H1 (cell line): ENCODE data around the gene DOK7. TPM values are rescaled to one million over a fixed set of nuclear protein-coding genes. Genes with fewer than 3 reads are reported as not detected.

Source experiments
- CTCF ChIA-PET: fragments of 300-600 bp; sonication (Branson Sonifier 250); formaldehyde crosslinking; loops from one replicate; lab custom pipeline; 2021; ENCODE audit not compliant: partially characterized antibody; lab: Charles Lee
- POLR2A ChIA-PET: fragments of 300-600 bp; sonication (Branson Sonifier 250); formaldehyde crosslinking; loops from one replicate; lab custom pipeline; 2021; ENCODE audit warnings: inconsistent platforms; ENCODE audit not compliant: partially characterized antibody; lab: Charles Lee
- DNase-seq, 2 experiments: peaks; one replicate each; pipeline versions ENCODE4 v3.0.0 to v3.0.0-alpha.2; 2010 to 2022; ENCODE audit warnings: low spot score in 2 of 2, low read depth in 1 of 2, mixed read lengths in 1 of 2
- FAIRE-seq: peaks from 2 replicates; lab custom pipeline; 2011; peaks lifted over from hg19 to GRCh38; lab: Jason Lieb, UNC
- H2AFZ ChIP-seq: 2 replicates; pipeline ENCODE4 v1.8.1; 2012; ENCODE audit warnings: low read length, inconsistent platforms
- H2AK5ac ChIP-seq: 2 replicates; pipeline ENCODE4 v1.6.1; 2013; ENCODE audit warnings: low read depth, low read length
- H2BK120ac ChIP-seq: replicated peaks from 2 replicates; pipeline ENCODE3; 2013; ENCODE audit warnings: low read depth, low read length, inconsistent platforms
- H2BK12ac ChIP-seq: 2 replicates; pipeline ENCODE4 v1.6.1; 2013; ENCODE audit warnings: low read depth, low read length
- H2BK15ac ChIP-seq: 2 replicates; pipeline ENCODE4 v1.6.1; 2013; ENCODE audit warnings: low read length
- H2BK20ac ChIP-seq: 2 replicates; pipeline ENCODE4 v1.6.1; 2013; ENCODE audit warnings: low read length
- H2BK5ac ChIP-seq: 2 replicates; pipeline ENCODE4 v1.6.1; 2013; ENCODE audit warnings: low read depth, low read length
- H3K14ac ChIP-seq: 2 replicates; pipeline ENCODE4 v1.6.1; 2013; ENCODE audit warnings: inconsistent platforms; ENCODE audit not compliant: insufficient read length
- H3K18ac ChIP-seq: 2 replicates; pipeline ENCODE4 v1.6.1; 2013; ENCODE audit warnings: low read length; ENCODE audit errors: extremely low read depth
- H3K23ac ChIP-seq: 2 replicates; pipeline ENCODE4 v1.6.1; 2013; ENCODE audit warnings: inconsistent platforms; ENCODE audit not compliant: insufficient read length
- H3K23me2 ChIP-seq: 2 replicates; pipeline ENCODE4 v1.6.1; 2013; ENCODE audit warnings: low read depth, low read length
- H3K27ac ChIP-seq: 2 replicates; pipeline ENCODE4 v1.6.1; 2011; ENCODE audit warnings: low read depth, low read length, inconsistent platforms
- H3K27me3 ChIP-seq, 4 experiments: replicated peaks in 1 of 4; 1 replicate in 1 of 4; 2 replicates in 3 of 4; pipeline versions ENCODE4 v1.6.1 to v1.8.1; 2011 to 2013; ENCODE audit warnings: low read length in 3 of 4, mild to moderate bottlenecking in 3 of 4, inconsistent platforms in 2 of 4, mixed read lengths in 2 of 4, moderate library complexity in 1 of 4; ENCODE audit not compliant: control insufficient read depth in 3 of 4, insufficient read depth in 3 of 4; ENCODE audit errors: extremely low read depth in 1 of 4
- H3K36me3 ChIP-seq, 4 experiments: 2 replicates each; pipeline versions ENCODE4 v1.6.1 to v1.8.1; 2011 to 2013; ENCODE audit warnings: mild to moderate bottlenecking in 4 of 4, low read length in 3 of 4, moderate library complexity in 2 of 4, control low read depth in 1 of 4, inconsistent platforms in 1 of 4; ENCODE audit not compliant: insufficient read depth in 4 of 4, control insufficient read depth in 2 of 4
- H3K4ac ChIP-seq: replicated peaks from 2 replicates; pipeline ENCODE3; 2013; ENCODE audit warnings: low read length, low read depth, mixed read lengths, inconsistent platforms; ENCODE audit not compliant: insufficient read length
- H3K4me1 ChIP-seq, 4 experiments: replicated peaks in 1 of 4; 1 replicate in 1 of 4; 2 replicates in 3 of 4; pipeline versions ENCODE4 v1.6.1 to v1.8.1; 2011 to 2013; ENCODE audit warnings: low read length in 3 of 4, inconsistent platforms in 2 of 4, mixed read lengths in 1 of 4; ENCODE audit not compliant: insufficient read depth in 4 of 4, control insufficient read depth in 3 of 4
- H3K4me2 ChIP-seq, 2 experiments: 2 replicates each; pipeline versions ENCODE4 v1.6.1 to v1.8.1; 2011 to 2013; ENCODE audit warnings: low read depth in 2 of 2, low read length in 2 of 2, control low read depth in 1 of 2, inconsistent platforms in 1 of 2, mild to moderate bottlenecking in 1 of 2; ENCODE audit not compliant: insufficient read depth in 1 of 2
- H3K4me3 ChIP-seq, 4 experiments: fragments of 200-600, 300-600 bp in 1 of 4; sonication (generic), shearing (Covaris generic), sonication (Bioruptor Twin) in 1 of 4; 2 replicates each; pipeline versions ENCODE4 v1.5.1 to v1.8.1; 2011 to 2016; ENCODE audit warnings: low read length in 4 of 4, low read depth in 3 of 4, control low read depth in 2 of 4, inconsistent platforms in 2 of 4, mild to moderate bottlenecking in 2 of 4, mixed read lengths in 1 of 4, moderate library complexity in 1 of 4; ENCODE audit not compliant: insufficient read depth in 2 of 4; ENCODE audit errors: extremely low read depth in 1 of 4
- H3K56ac ChIP-seq: replicated peaks from 2 replicates; pipeline ENCODE3; 2013; ENCODE audit warnings: low read depth, mild to moderate bottlenecking, mixed read lengths, low read length, inconsistent platforms; ENCODE audit not compliant: insufficient read length
- H3K79me1 ChIP-seq: 2 replicates; pipeline ENCODE4 v1.6.1; 2013; ENCODE audit warnings: low read depth, low read length, control low read depth
- H3K79me2 ChIP-seq, 2 experiments: 2 replicates each; pipeline versions ENCODE4 v1.6.1 to v1.8.1; 2012 to 2013; ENCODE audit warnings: low read length in 2 of 2, mild to moderate bottlenecking in 2 of 2, inconsistent platforms in 1 of 2; ENCODE audit not compliant: insufficient read depth in 2 of 2, control insufficient read depth in 1 of 2
- H3K9ac ChIP-seq, 4 experiments: replicated peaks in 1 of 4; 1 replicate in 1 of 4; 2 replicates in 3 of 4; pipeline versions ENCODE4 v1.6.1 to v1.8.1; 2011 to 2013; ENCODE audit warnings: low read depth in 3 of 4, low read length in 3 of 4, control low read depth in 2 of 4, mild to moderate bottlenecking in 2 of 4, moderate library complexity in 2 of 4, inconsistent platforms in 1 of 4; ENCODE audit errors: extremely low read depth in 1 of 4
- H3K9me3 ChIP-seq, 2 experiments: 2 replicates each; pipeline versions ENCODE4 v1.6.1 to v1.8.1; 2012 to 2013; ENCODE audit warnings: mild to moderate bottlenecking in 2 of 2, moderate library complexity in 2 of 2, control low read depth in 1 of 2, inconsistent platforms in 1 of 2, low read depth in 1 of 2, low read length in 1 of 2, mixed read lengths in 1 of 2; ENCODE audit not compliant: insufficient read depth in 2 of 2
- H4K20me1 ChIP-seq, 2 experiments: replicated peaks in 1 of 2; 2 replicates each; pipeline versions ENCODE3 to v1.8.1; 2011 to 2013; ENCODE audit warnings: inconsistent platforms in 2 of 2, low read length in 2 of 2, mild to moderate bottlenecking in 1 of 2; ENCODE audit not compliant: insufficient read depth in 2 of 2, control insufficient read depth in 1 of 2
- H4K5ac ChIP-seq: 2 replicates; pipeline ENCODE4 v1.6.1; 2013; ENCODE audit warnings: low read length, low read depth, mixed read lengths, inconsistent platforms; ENCODE audit not compliant: insufficient read length
- H4K8ac ChIP-seq: 2 replicates; pipeline ENCODE4 v1.8.0; 2013; ENCODE audit warnings: mild to moderate bottlenecking, moderate library complexity, low read length, inconsistent platforms; ENCODE audit not compliant: insufficient read depth; ENCODE audit errors: extremely low read depth
- H4K91ac ChIP-seq: replicated peaks from 2 replicates; pipeline ENCODE3; 2013; ENCODE audit warnings: low read length, mixed read lengths, inconsistent platforms; ENCODE audit not compliant: insufficient read length
- ATF3 ChIP-seq: IDR thresholded peaks from 2 replicates; pipeline ENCODE4 v1.6.1; 2011; ENCODE audit warnings: low read depth, mild to moderate bottlenecking, low read length; ENCODE audit not compliant: insufficient read depth
- BCL11A ChIP-seq, 2 experiments: IDR thresholded peaks; one replicate each; pipeline ENCODE4 v1.6.1; 2011; ENCODE audit warnings: low read depth in 2 of 2, low read length in 2 of 2, mild to moderate bottlenecking in 2 of 2
- GTF2F1 ChIP-seq: IDR thresholded peaks from 2 replicates; pipeline ENCODE4 v1.6.1; 2012; ENCODE audit warnings: low read depth, low read length, improper control_type of control experiment, borderline replicate concordance
- JUN ChIP-seq: IDR thresholded peaks from 2 replicates; pipeline ENCODE4 v1.6.1; 2011; ENCODE audit warnings: low read depth, mild to moderate bottlenecking, improper control_type of control experiment, low read length
- POU5F1 ChIP-seq: IDR thresholded peaks from 2 replicates; pipeline ENCODE4 v1.6.1; 2011; ENCODE audit warnings: low read depth, mild to moderate bottlenecking, low read length, moderate library complexity
- RAD21 ChIP-seq, 2 experiments: IDR thresholded peaks in 1 of 2; conservative IDR thresholded peaks in 1 of 2; 2 replicates each; pipeline ENCODE4 v1.6.1; 2011; ENCODE audit warnings: low read depth in 2 of 2, low read length in 2 of 2, improper control_type of control experiment in 1 of 2, inconsistent platforms in 1 of 2, mild to moderate bottlenecking in 1 of 2, moderate library complexity in 1 of 2
- RFX5 ChIP-seq: IDR thresholded peaks from 2 replicates; pipeline ENCODE4 v1.6.1; 2011; ENCODE audit warnings: low read depth, low read length, improper control_type of control experiment, borderline replicate concordance
- RNF2 ChIP-seq: fragments of 200-900, 300-1000 bp; sonication (generic); IDR thresholded peaks from 2 replicates; pipeline ENCODE4 v1.7.1; 2016; ENCODE audit warnings: borderline replicate concordance, low read depth, mild to moderate bottlenecking, antibody characterized with exemption, low read length; ENCODE audit not compliant: poor library complexity, severe bottlenecking; ENCODE audit errors: missing control alignments
- RXRA ChIP-seq: IDR thresholded peaks from 2 replicates; pipeline ENCODE4 v1.6.1; 2011; ENCODE audit warnings: low read depth, mild to moderate bottlenecking, low read length, moderate library complexity; ENCODE audit not compliant: insufficient read depth
- SAP30 ChIP-seq: fragments of 300-600 bp; sonication (generic); IDR thresholded peaks from 2 replicates; pipeline ENCODE4 v1.7.1; 2012; ENCODE audit warnings: low read length, moderate library complexity, mild to moderate bottlenecking, inconsistent platforms; ENCODE audit not compliant: insufficient read depth, insufficient replicate concordance
- SP4 ChIP-seq: IDR thresholded peaks from 2 replicates; pipeline ENCODE4 v1.6.1; 2012; ENCODE audit warnings: low read length, inconsistent platforms
- SUZ12 ChIP-seq: fragments of 200-600 bp; sonication (generic); IDR thresholded peaks from 2 replicates; pipeline ENCODE4 v1.6.1; 2012; ENCODE audit warnings: mild to moderate bottlenecking, inconsistent platforms, low read length, moderate library complexity, mixed read lengths
- TCF12 ChIP-seq: IDR thresholded peaks from 2 replicates; pipeline ENCODE4 v1.6.1; 2011; ENCODE audit warnings: low read depth, mild to moderate bottlenecking, low read length
- WGBS, 2 experiments: shearing (Covaris generic) in 1 of 2; methylation state at CpG; one replicate each; pipeline versions ENCODE4 v1.1.6 to v1.1.7; 2013 to 2015; ENCODE audit warnings: low lambda C conversion rate in 2 of 2, mixed read lengths in 2 of 2, inconsistent platforms in 1 of 2, low coverage in 1 of 2, missing lambda C conversion rate in 1 of 2; ENCODE audit not compliant: insufficient replicate concordance in 2 of 2, insufficient coverage in 1 of 2, insufficient read length in 1 of 2; ENCODE audit errors: extremely low coverage in 1 of 2, missing lambda C conversion rate in 1 of 2; 5-methylcytosine and 5-hydroxymethylcytosine counted together
- polyA plus RNA-seq, 7 experiments: library from polyadenylated mRNA; depleted of rRNA in 3 of 7; stranded (reverse) in 5 of 7; unstranded in 2 of 7; fragments of >200 nt in 5 of 7; fragments of 200-250 nt in 2 of 7; gene quantifications; 1 replicate in 5 of 7; 2 replicates in 1 of 7; 4 replicates in 1 of 7; pipeline versions ENCODE4 v1.2.1 to v1.2.3, GENCODE V29; 2011 to 2013; ENCODE audit warnings: missing spikeins in 2 of 7, mixed read lengths in 2 of 7
- total RNA-seq: library from RNA; stranded (reverse); fragmentation: NEBNext Ultra II Directional; extraction: Animal tissue kit (Norgen Biotek cat#: 25700); gene quantifications from 2 replicates; pipeline ENCODE4 v1.2.1, GENCODE V29; 2021

The DOK7 gene
- total and polyA plus RNA-seq, 2 of the 8 experiments (the other 6 are each of a cell fraction or from before 2014, with no cell fraction given): 0.32 TPM; not detected in 1

GRCh38 chr4:3423952-3424351 lies 39.2 kb upstream of the DOK7 start:
- H4K5ac ChIP-seq: no peak overlapping the region
- no peak overlapping the region for H3K23ac ChIP-seq
- H3K4me2 ChIP-seq: no peak overlapping the region
- no peak overlapping the region for H2AFZ ChIP-seq
- ChIA-PET POLR2A (no interaction called here), CTCF (interaction anchor here (1.5 to 1.6 kb wide), 2 partner anchors 14 to 105 kb away, joined by 3 to 5 read pairs; no protein-coding TSS in a partner anchor)
- H3K4me3 ChIP-seq: no peak overlapping the region
- H3K23me2 ChIP-seq: no peaks in the 10 kb centered on the region
- WGBS, 2 experiments: 89% methylated on average over 13 of the region's 13 CpGs; no CpG with 5 or more reads in 1 of the 2 experiments
- H3K27ac ChIP-seq: no peak overlapping the region
- H2AK5ac ChIP-seq: no peak overlapping the region
- no peak overlapping the region for H2BK5ac ChIP-seq
- H3K4ac ChIP-seq: no peak overlapping the region
- no peak overlapping the region for H3K9ac ChIP-seq
- H2BK20ac ChIP-seq: no peak overlapping the region
- H4K20me1 ChIP-seq: peaks cover 0 to 1% of the 10 kb centered on the region in 2 experiments
- H2BK12ac ChIP-seq: no peak overlapping the region
- no peak overlapping the region for H4K8ac ChIP-seq
- no peaks in the 10 kb centered on the region for H3K79me2 ChIP-seq
- no peak overlapping the region for H3K56ac ChIP-seq
- no peak overlapping the region for H2BK120ac ChIP-seq
- no peak overlapping the region for H4K91ac ChIP-seq
- no peaks in the 10 kb centered on the region for H3K79me1 ChIP-seq
- FAIRE-seq: no peak
- H3K14ac ChIP-seq: no peak overlapping the region
- no peak for DNase-seq
- H3K4me1 ChIP-seq: no peaks in the 10 kb centered on the region; a peak in 2 of 7 replicates
- no peaks in the 10 kb centered on the region for H3K36me3 ChIP-seq
- H3K27me3 ChIP-seq: no peaks in the 10 kb centered on the region; a peak in 1 of 7 replicates
- H2BK15ac ChIP-seq: no peak overlapping the region
- no peak overlapping the region for H3K18ac ChIP-seq
- H3K9me3 ChIP-seq: no peaks in the 10 kb centered on the region
- no peak for TF ChIP-seq ATF3
- no peak for TF ChIP-seq POU5F1
- TF ChIP-seq GTF2F1: no peak
- TF ChIP-seq RFX5: no peak
- TF ChIP-seq RXRA: no peak
- TF ChIP-seq SP4: no peak
- TF ChIP-seq SAP30: no peak
- no peak for TF ChIP-seq JUN
- TF ChIP-seq BCL11A (IDR thresholded peaks at IDR 0.05; ENCODE audit: low read depth in 2 of 2, low read length in 2 of 2): no peak
- no peak for TF ChIP-seq RAD21 (IDR thresholded peaks at IDR 0.05 in 1 of 2, conservative IDR thresholded peaks at IDR 0.05 in 1 of 2; ENCODE audit: low read depth in 2 of 2, low read length in 2 of 2)
- no peak for TF ChIP-seq TCF12
- no peak for TF ChIP-seq SUZ12
- TF ChIP-seq RNF2: no peak
